NCI-H2081 treated with DMSO at 0.1 percent for 48 hours (cell line): Measurements from ENCODE around the gene ZMYM2.

Experiments used
- DNase-seq: peaks from one replicate; lab custom pipeline; 2025; lab: John Stamatoyannopoulos, UW

The ZMYM2 gene

DNA sequence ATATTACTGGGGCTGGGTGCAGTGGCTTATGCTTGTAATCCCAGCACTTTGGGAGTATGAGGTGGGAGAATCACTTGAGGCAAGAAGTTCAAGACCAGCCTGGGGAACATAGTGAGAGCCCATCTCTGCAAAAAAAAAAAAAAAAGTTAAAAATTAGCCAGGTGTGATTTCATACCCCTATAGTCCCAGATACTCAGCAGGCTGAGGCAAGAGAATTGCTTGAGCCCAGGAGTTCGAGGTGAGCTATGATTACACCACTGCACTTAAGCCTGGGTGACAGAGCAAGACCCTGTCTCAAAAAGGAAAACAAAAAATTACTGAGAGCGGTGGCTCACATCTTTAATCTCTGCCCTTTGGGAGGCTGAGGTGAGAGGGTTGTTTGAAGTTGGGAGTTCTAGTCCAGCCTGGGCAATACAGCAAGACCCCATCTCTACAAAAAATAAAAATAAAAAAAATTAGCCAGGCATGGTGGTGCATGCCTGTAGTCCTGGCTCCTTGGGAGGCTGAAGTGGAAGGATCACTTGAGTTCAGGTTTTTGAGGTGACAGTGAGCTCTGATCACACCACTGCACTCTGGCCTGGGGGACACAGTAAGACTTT, 87.5 kb downstream of the ZMYM2 start:
- DNase-seq: no peak

DNA sequence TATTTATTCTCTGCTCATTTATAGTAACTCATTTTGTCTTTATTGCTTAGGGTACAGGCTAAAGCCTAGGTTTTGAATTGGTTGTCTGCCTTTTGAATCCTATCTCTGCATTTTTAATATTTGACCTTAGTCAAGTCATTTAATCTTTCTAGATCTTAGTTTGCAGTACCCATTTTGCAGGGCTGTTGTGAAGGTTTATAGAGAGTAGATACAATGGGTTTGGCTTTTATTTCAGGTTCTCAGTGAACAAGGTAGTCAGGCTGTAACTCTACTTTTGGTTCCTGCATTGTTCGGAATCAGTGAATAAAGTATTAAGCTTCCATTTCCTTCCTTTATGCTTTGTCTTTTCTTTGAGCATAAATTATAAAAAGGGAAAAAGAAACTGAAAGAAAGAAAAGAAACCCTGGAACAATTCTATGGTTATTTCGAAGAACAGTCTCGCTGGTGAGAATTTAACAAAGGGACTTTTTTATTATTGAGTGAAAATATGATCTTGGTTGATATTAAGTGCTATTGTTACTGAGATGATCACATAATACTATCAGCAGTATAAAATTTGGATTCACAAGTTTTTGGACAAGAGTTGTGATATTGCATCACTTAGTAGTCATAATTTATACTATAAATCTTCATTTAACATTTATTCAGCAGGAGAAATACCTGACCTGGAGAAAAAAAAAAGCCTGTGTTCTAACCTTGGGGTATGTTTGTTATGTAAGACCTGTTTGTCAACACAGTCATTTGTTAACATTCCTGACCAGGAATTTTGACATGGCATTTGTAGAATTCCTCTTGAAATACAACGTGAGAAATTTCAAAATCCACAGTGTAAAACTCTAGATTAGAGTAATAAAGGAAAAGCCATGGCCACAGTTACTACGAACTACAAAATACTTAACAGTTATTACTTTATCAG, 91.3 kb downstream of the ZMYM2 start:
- DNase-seq: no peak

DNA sequence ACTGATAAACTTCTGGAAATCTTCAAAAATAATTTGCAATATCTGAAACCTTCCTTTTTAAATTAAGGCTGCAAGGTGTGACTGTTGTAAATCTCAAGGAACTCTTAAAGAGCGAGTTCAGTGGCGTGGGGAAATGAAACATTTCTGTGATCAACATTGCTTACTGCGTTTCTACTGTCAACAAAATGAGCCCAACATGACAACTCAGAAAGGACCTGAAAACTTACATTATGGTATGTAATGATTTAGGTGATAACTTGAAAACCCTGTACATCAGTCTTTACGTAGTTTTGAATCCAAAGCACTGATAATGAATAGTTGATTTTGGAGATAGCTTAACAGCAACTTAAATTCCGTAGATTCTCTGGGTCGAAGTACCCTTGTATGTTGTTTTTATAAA, 92.8 kb downstream of the ZMYM2 start:
- DNase-seq: no peak

DNA sequence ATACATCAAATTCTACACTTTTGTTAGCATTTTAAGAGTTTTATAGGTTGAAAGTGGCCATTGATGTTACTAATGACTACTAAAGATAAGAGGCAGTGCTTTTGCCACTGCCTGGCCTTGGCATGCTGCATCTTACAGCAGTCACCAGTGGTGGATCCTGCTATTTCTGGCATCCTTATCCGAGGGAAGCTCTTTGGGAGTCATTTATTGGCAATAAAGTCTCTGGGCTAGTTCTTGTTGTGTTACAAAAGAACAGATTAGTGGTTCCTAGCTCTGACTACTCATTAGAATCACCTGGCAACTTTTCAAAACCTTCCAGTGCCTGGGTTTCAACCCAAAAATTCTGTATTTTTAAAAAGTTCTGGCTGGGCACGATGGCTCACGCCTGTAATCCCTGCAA, 94.5 kb downstream of the ZMYM2 start:
- DNase-seq: no peak

DNA sequence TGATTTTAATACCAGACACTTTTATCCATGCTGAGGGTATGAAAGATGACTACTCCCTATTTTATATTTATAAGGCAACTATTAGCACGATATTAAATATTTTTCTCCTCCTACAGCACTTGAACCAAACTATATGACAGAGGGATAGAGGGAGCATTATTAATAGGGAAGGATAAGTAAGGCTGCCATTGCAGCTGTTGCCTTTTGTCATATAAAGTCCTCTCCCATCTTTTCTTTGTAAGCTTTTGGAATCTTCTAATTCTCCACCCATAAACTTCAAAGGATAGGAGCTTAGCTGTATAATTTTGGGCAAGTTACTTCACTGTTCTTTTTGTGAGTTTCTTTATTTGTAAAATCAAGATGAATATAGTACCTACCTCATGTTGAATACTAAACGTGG, 95.4 kb downstream of the ZMYM2 start:
- DNase-seq: no peak

DNA sequence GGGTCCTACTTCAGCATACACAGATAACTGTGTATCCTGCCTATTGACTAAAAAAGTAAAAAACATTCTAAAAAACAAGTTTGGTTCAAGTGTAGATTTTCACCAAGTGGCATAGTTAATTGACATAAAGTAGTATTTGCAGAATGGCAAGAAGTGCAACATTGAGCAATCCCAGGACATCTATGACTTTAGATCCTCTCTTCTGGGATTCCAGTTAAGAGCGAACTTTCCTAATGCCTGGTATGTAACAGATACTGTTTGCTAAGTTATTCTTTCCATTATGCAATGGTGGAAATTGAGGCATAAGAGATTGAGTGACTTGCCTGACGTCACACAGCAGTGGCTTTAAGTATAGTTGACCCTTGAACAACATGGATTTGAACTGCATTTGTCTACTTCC, 96.1 kb downstream of the ZMYM2 start:
- no peak for DNase-seq

DNA sequence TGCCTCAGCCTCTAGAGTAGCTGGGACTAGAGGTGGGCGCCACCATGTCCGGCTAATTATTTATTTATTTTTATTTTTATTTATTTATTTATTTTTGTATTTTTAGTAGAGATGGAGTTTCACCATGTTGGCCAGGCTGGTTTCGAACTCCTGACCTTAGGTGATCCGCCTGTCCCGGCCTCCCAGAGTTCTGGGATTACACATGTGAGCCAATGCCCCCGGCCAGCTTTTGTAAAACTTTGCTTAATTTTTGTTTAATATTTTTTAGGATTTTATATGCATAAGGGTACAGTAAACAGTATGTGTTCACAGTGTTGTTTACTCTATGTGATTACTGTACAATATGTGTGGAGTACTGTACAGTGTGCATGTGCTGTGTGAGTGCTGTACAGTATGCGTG, 98.7 kb downstream of the ZMYM2 start:
- DNase-seq: no peak

DNA sequence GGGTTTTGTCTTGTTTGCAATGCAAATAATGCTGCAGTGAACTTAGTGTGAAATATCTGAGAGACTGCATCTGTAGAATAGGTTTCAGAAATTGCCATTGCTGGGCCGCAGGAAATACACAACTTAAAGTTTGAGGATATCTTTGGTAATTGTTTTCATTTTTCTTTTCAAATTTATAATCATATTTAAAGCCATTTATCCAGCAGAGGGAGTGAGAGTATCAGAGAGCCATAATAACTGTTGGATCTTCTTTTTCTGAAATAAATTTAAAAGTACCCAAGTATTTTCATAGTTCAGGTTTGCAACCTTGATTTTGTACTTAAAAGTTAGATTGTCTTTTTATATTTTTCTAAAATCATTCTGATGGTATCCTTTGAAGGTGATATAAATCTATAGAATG, 99.4 kb downstream of the ZMYM2 start:
- DNase-seq: no peak

DNA sequence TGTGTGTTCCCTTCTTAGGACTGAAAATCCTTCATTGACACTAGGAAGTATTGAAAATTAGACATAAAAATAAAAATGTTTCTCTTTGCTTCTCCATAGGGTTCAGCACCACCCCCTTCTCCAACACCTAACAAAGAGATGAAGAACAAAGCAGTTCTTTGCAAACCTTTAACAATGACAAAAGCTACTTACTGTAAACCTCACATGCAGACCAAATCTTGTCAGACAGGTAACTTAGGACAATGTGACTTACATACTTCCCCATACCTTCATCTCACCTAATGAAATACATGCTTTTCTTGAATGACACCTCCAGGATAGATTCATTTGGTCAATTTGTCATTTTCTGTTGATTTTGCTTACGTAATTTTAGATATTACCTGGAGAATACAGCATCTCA, 99.9 kb downstream of the ZMYM2 start:
- no peak for DNase-seq

DNA sequence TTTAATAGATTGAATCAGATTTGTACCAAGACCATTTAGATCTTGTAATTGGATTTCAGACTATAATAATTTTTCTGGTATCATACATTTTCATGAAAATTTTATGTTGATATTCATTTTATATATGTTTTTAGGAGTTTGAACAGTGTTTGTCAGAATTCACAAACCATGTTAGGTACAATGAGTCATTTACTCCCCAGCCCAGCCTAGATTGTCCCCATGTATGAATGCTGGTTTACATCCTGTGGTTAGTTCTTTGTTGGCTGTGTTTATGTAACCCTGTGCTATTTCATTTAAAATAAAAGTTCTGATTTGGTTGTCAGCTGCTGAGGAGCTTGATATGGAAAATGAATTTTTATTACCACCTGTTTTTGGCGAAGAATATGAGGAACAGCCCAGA, 105.6 kb downstream of the ZMYM2 start:
- DNase-seq: no peak

DNA sequence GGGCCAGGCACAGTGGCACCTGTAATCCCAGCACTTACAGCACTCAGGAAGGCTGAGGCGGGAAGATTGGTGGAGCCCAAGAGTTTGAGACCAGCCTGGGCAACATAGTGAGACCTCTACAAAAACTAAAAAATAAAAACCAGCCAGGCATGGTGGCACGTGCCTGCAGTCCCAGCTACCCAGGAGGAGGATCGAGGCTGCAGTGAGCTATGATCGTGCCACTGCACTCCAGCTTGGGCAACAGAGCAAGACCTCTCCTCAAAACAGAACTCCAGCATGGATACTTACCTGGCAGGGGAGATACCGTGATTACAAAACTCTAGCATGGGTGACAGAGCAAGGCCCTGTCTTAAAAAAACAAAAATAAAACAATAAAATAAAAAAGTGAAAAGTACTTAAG, 107.0 kb downstream of the ZMYM2 start:
- DNase-seq: no peak

DNA sequence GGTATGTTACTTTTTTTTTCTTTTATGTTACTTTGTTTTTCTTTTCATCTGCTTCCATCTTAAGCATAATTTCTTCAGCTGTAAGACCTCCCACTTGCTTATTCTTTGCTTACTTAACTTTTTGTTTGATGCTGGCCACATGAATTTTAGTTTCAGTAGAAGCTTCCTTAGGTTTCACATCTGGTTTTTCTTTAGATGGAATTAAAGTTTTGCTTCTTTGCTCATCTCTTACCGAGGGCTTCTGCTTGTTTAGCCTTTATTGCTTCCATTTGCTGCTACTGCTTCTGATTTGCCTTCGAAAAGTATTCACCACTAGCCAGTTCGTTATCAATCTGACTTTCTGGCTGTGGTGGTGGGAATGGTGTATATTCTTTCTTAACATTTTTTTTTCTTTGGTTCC, 111.4 kb downstream of the ZMYM2 start:
- no peak for DNase-seq

DNA sequence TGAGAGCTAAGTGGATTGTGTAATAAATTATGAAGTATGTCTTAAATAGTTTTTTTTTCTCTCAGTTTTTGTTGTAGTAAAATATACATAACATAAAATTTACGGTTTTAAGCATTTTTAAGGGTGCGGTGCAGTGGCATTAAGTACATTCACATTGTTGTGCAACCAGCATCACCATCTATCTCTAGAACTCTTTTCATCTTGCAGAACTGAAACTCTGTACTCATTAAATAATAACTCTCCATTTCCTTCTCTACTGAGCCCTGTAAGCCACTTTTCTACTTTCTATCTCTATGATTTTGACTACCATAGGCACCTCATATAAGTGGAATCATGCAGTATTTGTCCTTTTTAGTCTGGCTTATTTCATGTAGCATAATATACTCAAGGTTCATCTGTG, 115.2 kb downstream of the ZMYM2 start:
- DNase-seq: no peak

DNA sequence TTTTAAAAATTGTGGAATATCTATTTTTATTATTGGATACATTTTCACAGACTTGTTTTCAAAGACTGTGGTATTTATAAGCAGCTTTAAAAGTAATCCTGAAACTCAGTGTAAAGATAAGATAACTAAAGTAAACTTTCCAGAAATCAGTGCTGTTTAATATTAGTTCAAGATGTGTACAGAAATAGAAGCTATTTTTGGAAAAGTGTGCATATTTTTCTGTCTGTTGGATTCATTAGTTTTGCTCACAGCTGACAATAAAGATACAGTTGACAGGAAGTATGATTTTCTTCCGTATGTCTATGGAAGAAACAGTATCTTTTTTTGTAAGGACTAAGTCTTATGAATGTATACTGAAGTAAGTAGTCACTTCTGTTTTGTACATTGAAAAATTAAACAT, 116.4 kb downstream of the ZMYM2 start:
- DNase-seq: no peak

DNA sequence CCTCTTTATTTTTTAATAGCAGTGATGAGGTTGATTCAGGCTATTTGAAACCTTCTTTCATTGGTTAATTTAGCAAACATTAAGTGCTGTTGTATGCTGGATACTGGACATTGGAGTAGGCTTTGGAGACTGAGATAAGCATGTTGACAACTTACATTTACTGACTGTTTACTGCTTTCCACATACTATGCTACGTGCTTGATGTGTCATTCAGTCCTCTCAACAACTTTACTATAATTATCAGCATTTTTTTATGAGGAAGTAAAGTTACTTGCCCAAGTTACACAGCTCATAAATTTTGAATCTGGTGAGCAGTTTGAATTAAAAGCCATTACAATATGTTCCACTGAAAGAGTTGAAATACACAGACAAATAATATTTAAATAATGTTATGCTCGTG, 118.6 kb downstream of the ZMYM2 start:
- no peak for DNase-seq

DNA sequence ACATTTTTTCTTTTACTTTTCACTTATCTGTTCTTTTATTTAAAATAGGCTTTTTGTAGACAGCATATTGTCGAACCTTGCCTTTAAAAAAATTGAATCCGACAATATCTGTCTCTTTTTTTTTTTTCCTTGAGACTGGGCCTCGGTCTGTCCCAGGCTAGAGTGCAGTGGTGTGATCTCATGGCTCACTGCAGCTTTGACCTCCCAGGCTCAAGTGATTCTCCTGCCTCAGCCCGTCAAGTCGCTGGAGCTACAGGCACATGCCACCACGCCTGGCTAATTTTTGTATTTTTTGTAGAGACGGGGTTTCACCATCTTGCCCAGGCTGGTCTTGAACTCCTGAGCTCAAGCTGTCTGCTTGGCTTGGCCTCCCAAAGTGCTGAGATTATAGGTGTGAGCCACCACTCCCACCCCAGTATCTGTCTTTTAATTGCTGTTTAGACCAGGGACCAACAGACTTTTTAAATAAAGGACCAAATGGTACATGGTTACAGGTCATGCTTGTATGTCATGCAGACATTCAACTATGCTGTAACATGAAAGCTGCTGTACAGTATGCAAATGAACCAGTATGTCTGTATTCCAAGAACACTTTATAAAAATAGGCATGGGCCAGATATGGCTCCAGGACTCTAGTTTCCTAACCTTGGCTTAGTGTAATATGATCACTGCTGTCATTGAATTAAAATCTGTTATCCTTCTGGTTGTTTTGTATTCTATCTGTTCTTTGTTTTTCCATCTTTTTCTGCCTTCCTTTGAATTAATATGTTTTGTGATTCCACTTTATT, 122.0 kb downstream of the ZMYM2 start:
- no peak for DNase-seq

DNA sequence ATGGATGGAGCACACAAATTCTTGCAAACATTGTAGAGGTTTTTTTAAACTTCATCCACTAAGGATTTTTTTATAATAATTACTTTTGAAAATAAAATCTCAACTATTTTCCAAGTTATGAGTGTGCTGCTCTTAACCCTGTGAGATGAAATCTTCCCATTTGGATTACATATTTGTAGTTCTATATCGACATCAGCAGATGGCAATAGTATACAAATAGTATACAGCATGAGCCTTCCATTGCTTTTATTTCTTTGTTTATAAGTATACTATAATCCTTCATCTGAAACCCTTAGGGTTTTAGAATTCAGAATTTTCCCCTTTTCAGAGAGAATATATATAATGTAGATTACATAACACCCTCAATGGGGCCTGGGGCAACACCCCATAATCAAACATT, 131.8 kb downstream of the ZMYM2 start:
- DNase-seq: no peak

DNA sequence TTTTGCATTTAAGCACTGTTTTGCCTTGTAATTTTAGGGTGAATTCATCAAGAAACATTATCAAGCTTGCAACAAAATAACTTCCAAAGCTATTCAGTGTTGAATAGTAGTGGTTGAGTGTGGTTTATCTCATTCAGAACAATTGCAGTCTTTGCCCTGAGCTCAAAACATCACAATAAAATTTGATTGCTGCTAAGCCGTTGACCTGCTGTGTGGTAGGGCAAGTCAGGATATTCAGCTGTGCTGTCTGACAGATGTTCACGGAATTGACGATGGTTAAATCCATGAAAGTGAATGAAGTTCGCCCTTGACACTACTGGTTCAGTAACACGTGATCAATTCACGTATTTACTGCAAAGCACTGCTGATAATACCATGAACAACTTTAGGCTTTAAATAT, 135.4 kb downstream of the ZMYM2 start:
- DNase-seq: no peak

DNA sequence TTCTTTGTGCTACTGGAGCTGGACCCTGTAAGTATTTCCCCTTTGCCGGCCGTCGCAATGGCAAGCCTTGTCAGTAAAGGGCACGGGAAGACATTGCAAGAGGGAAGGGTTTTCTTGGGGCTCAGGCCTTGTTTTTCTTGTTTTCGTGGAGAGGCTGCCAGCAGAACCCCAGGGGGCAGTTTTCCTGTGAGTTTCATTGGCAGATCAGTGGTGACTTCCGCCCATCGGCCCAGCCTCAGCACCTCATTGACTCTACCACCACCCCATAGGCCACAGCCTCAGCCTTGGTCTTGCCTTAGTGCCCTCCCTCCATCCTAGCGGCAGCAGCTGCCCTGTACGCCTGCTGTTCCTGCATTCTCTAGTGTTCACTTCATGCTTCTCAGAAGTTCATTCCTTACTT, 140.8 kb downstream of the ZMYM2 start:
- DNase-seq: no peak

DNA sequence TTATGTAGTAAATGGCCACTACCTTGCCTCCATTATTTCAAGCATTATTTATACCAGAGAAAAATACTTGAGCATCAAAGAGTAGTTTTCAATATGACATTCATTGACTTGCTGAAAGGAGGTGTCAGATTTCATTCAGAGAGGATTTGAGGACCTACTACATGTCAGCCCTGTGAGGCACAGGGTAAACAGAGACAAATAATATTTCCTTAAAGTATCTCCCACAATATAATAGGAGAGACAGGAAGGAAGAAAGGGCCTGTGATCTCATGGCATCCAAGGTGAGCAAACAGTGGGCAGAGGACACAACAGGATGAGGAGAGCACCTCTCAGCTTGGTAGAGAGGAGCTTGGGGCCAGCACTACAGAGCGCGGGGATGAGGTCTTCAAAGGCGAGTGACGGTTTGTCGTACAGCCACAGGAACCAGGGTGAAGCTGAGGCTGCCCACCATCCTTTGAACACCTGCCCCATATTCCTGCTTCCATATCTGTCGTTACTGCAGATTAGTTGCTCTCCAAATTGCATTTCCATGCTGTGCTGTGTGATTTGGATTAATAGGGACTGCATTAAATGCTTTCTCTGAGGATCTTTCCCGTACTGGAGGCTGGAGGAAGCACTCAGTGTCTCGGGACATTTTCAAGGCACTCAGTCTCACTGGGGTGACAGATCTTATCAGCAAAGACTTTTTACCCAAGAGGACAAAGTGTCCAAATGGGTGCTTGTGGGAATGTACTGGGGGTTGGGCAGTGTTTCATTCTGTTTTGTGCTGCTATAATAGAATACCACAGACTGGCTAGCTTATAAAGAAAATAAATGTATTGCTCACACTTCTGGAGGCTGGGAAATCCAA, 143.2 kb downstream of the ZMYM2 start:
- DNase-seq: no peak

DNA sequence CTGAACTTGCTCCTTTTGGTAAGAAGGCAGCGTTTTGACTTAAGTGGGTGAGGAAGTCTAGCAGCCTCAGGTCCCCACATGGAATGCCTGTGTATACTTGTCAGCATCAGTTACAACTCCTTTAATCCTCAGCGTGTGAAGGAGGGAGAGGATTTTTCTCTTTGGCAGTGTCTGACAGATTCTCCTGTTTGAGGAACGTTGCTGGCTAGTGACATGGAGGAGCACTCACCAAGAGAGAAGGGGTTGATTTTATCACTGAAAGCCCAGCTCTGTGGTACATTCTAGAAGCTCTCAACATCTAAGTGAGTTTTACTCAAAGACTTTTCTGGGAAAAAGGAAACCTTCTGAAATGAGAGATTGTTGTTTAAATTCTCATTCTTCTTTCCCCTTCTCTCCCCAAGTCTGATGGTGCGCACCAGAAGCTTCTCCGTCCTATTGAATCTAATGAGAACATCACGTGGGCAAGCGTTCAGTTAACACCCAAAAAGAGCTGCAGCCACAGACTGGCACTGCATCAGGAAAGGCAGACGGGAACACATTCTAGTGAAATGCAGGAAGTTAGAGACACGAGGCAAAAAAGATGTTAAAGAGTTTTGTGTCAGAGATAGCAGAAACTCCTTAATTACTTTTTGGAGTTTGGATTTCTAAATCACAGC, 144.1 kb downstream of the ZMYM2 start:
- DNase-seq: no peak
